IMR-90 (cell line): ENCODE measurements around the gene HACE1. TPM values are rescaled to one million over a fixed set of nuclear protein-coding genes. Genes with fewer than 3 reads are reported as not detected.

Source experiments
- ATAC-seq: fragments of 200-7000 bp; cut with Tn5 transposase; 2 replicates; pipeline ENCODE4 v1.9.1; 2020; ENCODE audit warnings: low read depth, mild to moderate bottlenecking, moderate library complexity
- BruUV-seq: library from RNA; stranded (reverse); fragments of 400-500 nt; replicated peaks from 2 replicates; lab custom pipeline; 2021; lab: Mats Ljungman, UMichigan
- CTCF ChIA-PET: fragments of 300-600 bp; formaldehyde crosslinking; extraction: SDS; loops from one replicate; lab custom pipeline; 2021; ENCODE audit warnings: antibody characterized with exemption; lab: Yijun Ruan, JAX
- POLR2A ChIA-PET: fragments of 300-600 bp; sonication (Branson Sonifier 250); formaldehyde crosslinking; loops from one replicate; lab custom pipeline; 2022; ENCODE audit warnings: antibody characterized with exemption; ENCODE audit not compliant: unreplicated experiment; lab: Charles Lee
- DNase-seq: peaks from one replicate; pipeline ENCODE4 v3.0.0; 2013
- H2AFZ ChIP-seq: replicated peaks from 2 replicates; pipeline ENCODE3; 2013; ENCODE audit warnings: low read length, mild to moderate bottlenecking; ENCODE audit not compliant: poor library complexity
- H2AK5ac ChIP-seq: 2 replicates; pipeline ENCODE4 v1.6.1; 2013; ENCODE audit warnings: low read depth, low read length, inconsistent platforms
- H2AK9ac ChIP-seq: replicated peaks from 2 replicates; pipeline ENCODE3; 2013; ENCODE audit warnings: mild to moderate bottlenecking, low read depth, low read length, moderate library complexity; ENCODE audit not compliant: poor library complexity
- H2BK120ac ChIP-seq: 2 replicates; pipeline ENCODE4 v1.6.1; 2013; ENCODE audit warnings: low read depth, low read length, inconsistent platforms
- H2BK15ac ChIP-seq: 3 replicates; pipeline ENCODE4 v1.6.1; 2013; ENCODE audit warnings: low read depth, low read length, inconsistent platforms
- H2BK20ac ChIP-seq: 2 replicates; pipeline ENCODE4 v1.6.1; 2013; ENCODE audit warnings: low read depth, mild to moderate bottlenecking, inconsistent platforms, low read length, moderate library complexity
- H2BK5ac ChIP-seq: 2 replicates; pipeline ENCODE4 v1.6.1; 2013; ENCODE audit warnings: mild to moderate bottlenecking, low read depth, low read length, inconsistent platforms; ENCODE audit not compliant: poor library complexity, severe bottlenecking
- H3K14ac ChIP-seq: replicated peaks from 2 replicates; pipeline ENCODE4 v1.6.1; 2013; ENCODE audit warnings: low read depth, low read length, inconsistent platforms
- H3K18ac ChIP-seq: 2 replicates; pipeline ENCODE4 v1.6.1; 2013; ENCODE audit warnings: low read depth, low read length, control low read depth
- H3K23ac ChIP-seq: 2 replicates; pipeline ENCODE4 v1.6.1; 2013; ENCODE audit warnings: low read depth, low read length, inconsistent platforms
- H3K27ac ChIP-seq: 2 replicates; pipeline ENCODE4 v1.5.1; 2013; ENCODE audit warnings: mild to moderate bottlenecking, control low read depth, low read length; ENCODE audit not compliant: insufficient read depth
- H3K27me3 ChIP-seq: 2 replicates; pipeline ENCODE4 v1.6.1; 2013; ENCODE audit warnings: low read length; ENCODE audit not compliant: control insufficient read depth, insufficient read depth
- H3K36me3 ChIP-seq: 2 replicates; pipeline ENCODE4 v1.6.1; 2013; ENCODE audit warnings: low read length, mixed read lengths; ENCODE audit not compliant: control insufficient read depth, insufficient read depth
- H3K4ac ChIP-seq: 2 replicates; pipeline ENCODE4 v1.6.1; 2013; ENCODE audit warnings: low read depth, low read length, inconsistent platforms
- H3K4me1 ChIP-seq: 2 replicates; pipeline ENCODE4 v1.6.1; 2013; ENCODE audit warnings: low read length, mixed read lengths; ENCODE audit not compliant: control insufficient read depth, insufficient read depth
- H3K4me2 ChIP-seq: 2 replicates; pipeline ENCODE4 v1.6.1; 2013; ENCODE audit warnings: low read depth, mild to moderate bottlenecking, control low read depth, low read length, moderate library complexity
- H3K4me3 ChIP-seq: 2 replicates; pipeline ENCODE4 v1.5.1; 2013; ENCODE audit warnings: low read depth, mild to moderate bottlenecking, control low read depth, low read length, moderate library complexity; ENCODE audit not compliant: insufficient read depth
- H3K56ac ChIP-seq: 2 replicates; pipeline ENCODE4 v1.6.1; 2013; ENCODE audit warnings: low read length, inconsistent platforms; ENCODE audit not compliant: insufficient read depth; ENCODE audit errors: extremely low read depth
- H3K79me1 ChIP-seq, 2 experiments: 2 replicates each; pipeline ENCODE4 v1.6.1; 2013; ENCODE audit warnings: low read length in 2 of 2, inconsistent platforms in 1 of 2, low read depth in 1 of 2
- H3K9ac ChIP-seq: 2 replicates; pipeline ENCODE4 v1.6.1; 2013; ENCODE audit warnings: low read depth, low read length, control low read depth
- H3K9me1 ChIP-seq: 2 replicates; pipeline ENCODE4 v1.6.1; 2013; ENCODE audit warnings: low read length, inconsistent platforms; ENCODE audit not compliant: insufficient read depth
- H3K9me3 ChIP-seq: 2 replicates; pipeline ENCODE4 v1.6.1; 2013; ENCODE audit warnings: low read length; ENCODE audit not compliant: control insufficient read depth, insufficient read depth
- H4K20me1 ChIP-seq: 2 replicates; pipeline ENCODE4 v1.6.1; 2013; ENCODE audit warnings: low read length, inconsistent platforms; ENCODE audit not compliant: insufficient read depth
- H4K5ac ChIP-seq: 2 replicates; pipeline ENCODE4 v1.6.1; 2013; ENCODE audit warnings: mild to moderate bottlenecking, low read depth, low read length, control low read depth
- H4K8ac ChIP-seq, 2 experiments: 2 replicates each; pipeline ENCODE4 v1.6.1; 2013; ENCODE audit warnings: low read depth in 2 of 2, low read length in 2 of 2, control low read depth in 1 of 2, inconsistent platforms in 1 of 2
- H4K91ac ChIP-seq: 2 replicates; pipeline ENCODE4 v1.6.1; 2013; ENCODE audit warnings: low read depth, low read length, inconsistent platforms; ENCODE audit not compliant: insufficient read depth
- BHLHE40 ChIP-seq: fragments of 150-350 bp; IDR thresholded peaks from 2 replicates; pipeline ENCODE4 v1.6.1; 2016; ENCODE audit warnings: mild to moderate bottlenecking, low read depth, low read length
- CEBPB ChIP-seq: IDR thresholded peaks from 2 replicates; pipeline ENCODE4 v1.6.1; 2012; ENCODE audit warnings: low read depth, low read length, improper control_type of control experiment
- CHD1 ChIP-seq: IDR thresholded peaks from 2 replicates; pipeline ENCODE4 v1.6.1; 2012; ENCODE audit warnings: low read depth, low read length, improper control_type of control experiment
- FOS ChIP-seq: fragments of 150-350 bp; IDR thresholded peaks from 2 replicates; pipeline ENCODE4 v1.6.1; 2016; ENCODE audit warnings: low read depth, low read length
- MAZ ChIP-seq: IDR thresholded peaks from 2 replicates; pipeline ENCODE4 v1.6.1; 2012; ENCODE audit warnings: low read depth, mild to moderate bottlenecking, low read length, improper control_type of control experiment, moderate library complexity, borderline replicate concordance
- MXI1 ChIP-seq: IDR thresholded peaks from 2 replicates; pipeline ENCODE4 v1.6.1; 2012; ENCODE audit warnings: low read depth, mild to moderate bottlenecking, low read length, moderate library complexity, borderline replicate concordance
- NFE2L2 ChIP-seq: fragments of 150-350 bp; IDR thresholded peaks from 2 replicates; pipeline ENCODE4 v1.6.1; 2016; ENCODE audit warnings: low read depth, mild to moderate bottlenecking, low read length
- POLR2A ChIP-seq: IDR thresholded peaks from 2 replicates; pipeline ENCODE4 v1.6.1; 2012; ENCODE audit warnings: mild to moderate bottlenecking, low read depth, low read length
- RFX5 ChIP-seq: IDR thresholded peaks from 2 replicates; pipeline ENCODE4 v1.8.0; 2012; ENCODE audit warnings: low read depth, mild to moderate bottlenecking, low read length, moderate library complexity
- SMC3 ChIP-seq: fragments of 150-350 bp; IDR thresholded peaks from 2 replicates; pipeline ENCODE4 v1.6.1; 2016; ENCODE audit warnings: low read depth, mild to moderate bottlenecking, antibody characterized with exemption, low read length, moderate library complexity
- WGBS, 2 experiments: methylation state at CpG; one replicate each; pipeline versions ENCODE4 v1.1.5 to v1.1.7; 2013; ENCODE audit warnings: missing lambda C conversion rate in 2 of 2; ENCODE audit not compliant: insufficient read length in 1 of 2; ENCODE audit errors: extremely low coverage in 2 of 2; 5-methylcytosine and 5-hydroxymethylcytosine counted together
- dilution Hi-C: fragments of 300-500 bp; cut with HindIII; formaldehyde crosslinking; loops from one replicate; pipeline ENCODE4 v1.14.3; 2018; ENCODE audit warnings: low sequenced_read_pairs; ENCODE audit not compliant: unreplicated experiment
- in situ Hi-C: fragments of 300-500 bp; cut with MboI; formaldehyde crosslinking; loops from 3 replicates; pipeline ENCODE4 v1.14.3; 2019; ENCODE audit warnings: low sequenced_read_pairs, inconsistent platforms, mixed read lengths
- intact Hi-C: fragments of 100-400 bp; cut with micrococcal nuclease; formaldehyde crosslinking; loops from 2 replicates; pipeline ENCODE4 v1.10.0; 2022
- polyA plus RNA-seq, 3 experiments: library from polyadenylated mRNA; depleted of rRNA; stranded (reverse); fragments of >200 nt; gene quantifications; 2 replicates each; pipeline ENCODE4 v1.2.3, GENCODE V29; 2012; ENCODE audit warnings: low replicate concordance in 1 of 3
- total RNA-seq: library from RNA; depleted of rRNA; stranded (reverse); fragments of >200 nt; gene quantifications from 2 replicates; pipeline ENCODE4 v1.2.3, GENCODE V29; 2012
- TF ChIP-seq, protein P1 (sequence below): conservative IDR thresholded peaks from 2 replicates; pipeline ENCODE4 v1.5.1; 2012; ENCODE audit warnings: mild to moderate bottlenecking, low read depth, low read length, improper control_type of control experiment

HACE1 gene
- total and polyA plus RNA-seq, 2 of the 4 experiments (the other 2 are of a cell fraction): 5.4 to 10.8 TPM

DNA sequence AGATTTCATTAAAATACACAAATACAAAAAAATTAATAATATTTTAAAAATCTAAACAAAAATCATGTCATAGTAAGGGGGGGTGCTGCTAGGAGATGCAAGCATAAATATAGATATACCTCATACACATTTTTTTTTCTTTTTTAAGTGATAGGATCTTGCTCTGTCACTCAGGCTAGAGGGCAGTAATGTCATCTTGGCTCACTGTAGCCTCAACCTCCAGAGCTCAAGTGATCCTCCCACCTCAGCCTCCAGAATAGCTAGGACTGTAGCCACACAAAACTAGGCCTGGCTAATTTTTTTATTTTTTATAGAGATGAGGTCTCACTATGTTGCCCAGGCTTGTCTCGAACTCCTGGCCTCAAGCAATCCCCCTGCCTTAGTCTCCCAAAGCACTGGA lies 90.8 kb downstream of the HACE1 start:
- Histone ChIP-seq H3K9me3 (no peaks in the 10 kb centered on the region), H2AK9ac (no peak overlapping the region), H3K79me1 (no peaks in the 10 kb centered on the region), H2BK5ac (no peak overlapping the region), H4K91ac (no peak overlapping the region), H2BK20ac (no peak overlapping the region), H3K18ac (no peak overlapping the region), H4K8ac (no peak overlapping the region), H3K23ac (no peak overlapping the region), H3K9me1 (no peaks in the 10 kb centered on the region), H3K4ac (no peak overlapping the region), H3K4me3 (no peak overlapping the region), H2BK15ac (no peak overlapping the region), H3K4me2 (no peak overlapping the region), H2BK120ac (no peak overlapping the region), H3K36me3 (no peaks in the 10 kb centered on the region), H3K56ac (no peak overlapping the region), H4K20me1 (no peaks in the 10 kb centered on the region), H3K27me3 (no peaks in the 10 kb centered on the region), H2AK5ac (no peak overlapping the region), H3K14ac (no peak overlapping the region), H4K5ac (no peak overlapping the region), H3K9ac (no peak overlapping the region), H3K27ac (no peak overlapping the region), H3K4me1 (no peaks in the 10 kb centered on the region), H2AFZ (no peak overlapping the region)
- intact Hi-C loops (no loop called here), in situ Hi-C loops (loop anchor here (5.0 kb wide), 1 partner anchor 77 kb away; no protein-coding TSS in a partner anchor), dilution Hi-C loops (no loop called here)
- ATAC-seq (no peak), DNase-seq (no peak)
- no CpG with 5 or more reads among the region's 1 CpG for WGBS, 2 experiments
- no TSS peak for BruUV-seq
- CTCF ChIA-PET: interaction anchor here (1.4 kb wide), 1 partner anchor 85 kb away, joined by 3 read pairs; no protein-coding TSS in a partner anchor
- TF ChIP-seq NFE2L2 (no peak), SMC3 (no peak), RFX5 (no peak), FOS (no peak), MAZ (no peak), POLR2A (no peak), MXI1 (no peak), CHD1 (no peak), CEBPB (no peak), BHLHE40 (no peak)
- TF ChIP-seq, protein P1, sequence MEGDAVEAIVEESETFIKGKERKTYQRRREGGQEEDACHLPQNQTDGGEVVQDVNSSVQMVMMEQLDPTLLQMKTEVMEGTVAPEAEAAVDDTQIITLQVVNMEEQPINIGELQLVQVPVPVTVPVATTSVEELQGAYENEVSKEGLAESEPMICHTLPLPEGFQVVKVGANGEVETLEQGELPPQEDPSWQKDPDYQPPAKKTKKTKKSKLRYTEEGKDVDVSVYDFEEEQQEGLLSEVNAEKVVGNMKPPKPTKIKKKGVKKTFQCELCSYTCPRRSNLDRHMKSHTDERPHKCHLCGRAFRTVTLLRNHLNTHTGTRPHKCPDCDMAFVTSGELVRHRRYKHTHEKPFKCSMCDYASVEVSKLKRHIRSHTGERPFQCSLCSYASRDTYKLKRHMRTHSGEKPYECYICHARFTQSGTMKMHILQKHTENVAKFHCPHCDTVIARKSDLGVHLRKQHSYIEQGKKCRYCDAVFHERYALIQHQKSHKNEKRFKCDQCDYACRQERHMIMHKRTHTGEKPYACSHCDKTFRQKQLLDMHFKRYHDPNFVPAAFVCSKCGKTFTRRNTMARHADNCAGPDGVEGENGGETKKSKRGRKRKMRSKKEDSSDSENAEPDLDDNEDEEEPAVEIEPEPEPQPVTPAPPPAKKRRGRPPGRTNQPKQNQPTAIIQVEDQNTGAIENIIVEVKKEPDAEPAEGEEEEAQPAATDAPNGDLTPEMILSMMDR: no peak
- POLR2A ChIA-PET: no interaction called here
